Stimulated activated CD4-positive, alpha-beta T cell treated with anti-CD3 and anti-CD28 coated beads, Interleukin-1b, Interleukin-23, amount 100 ng/mL, for 1 hour (primary cell): ENCODE results near the gene GRIFIN.
"Not testable (repeated sequence)": the region's sequence is repeated elsewhere in the genome, so short reads cannot be mapped to it uniquely, and the experiment has no call there.

Experiments
- DNase-seq, 2 donors: peaks; one replicate each; pipeline ENCODE4 v3.0.0-alpha.2; 2020; ENCODE audit warnings: low read depth in 2 of 2

Gene GRIFIN

GRCh38 chr7:2478399-2478785 is 2.2 kb upstream of the GRIFIN start:
- DNase-seq: no peak

GRCh38 chr7:2477447-2478398 is 1.5 kb upstream of the GRIFIN start:
- DNase-seq: peak; percentile 19 to 26

GRCh38 chr7:2476776-2477446 is 713 bp upstream of the GRIFIN start:
- DNase-seq: no peak

GRCh38 chr7:2475678-2476015 is 551 bp downstream of the GRIFIN start:
- no peak for DNase-seq

GRCh38 chr7:2474813-2475677 is 1.2 kb downstream of the GRIFIN start:
- no peak for DNase-seq

GRCh38 chr7:2474224-2474623 is 2.0 kb downstream of the GRIFIN start:
- no peak for DNase-seq

- DNase-seq: no peak
These were observed 2.6 kb downstream of the GRIFIN start for GRCh38 chr7:2473496-2474180.

- no peak for DNase-seq
These were observed 3.5 kb downstream of the GRIFIN start for GRCh38 chr7:2472739-2473138.

GRCh38 chr7:2471396-2471795 is 4.8 kb downstream of the GRIFIN start:
- DNase-seq: no peak

GRCh38 chr7:2471022-2471329 is 5.2 kb downstream of the GRIFIN start:
- no peak for DNase-seq

GRCh38 chr7:2470204-2471021 is 5.8 kb downstream of the GRIFIN start:
- DNase-seq: no peak

- DNase-seq: not testable (repeated sequence)
These were observed 6.6 kb downstream of the GRIFIN start for GRCh38 chr7:2469460-2470203.

- DNase-seq: no peak
These were observed 8.0 kb downstream of the GRIFIN start for GRCh38 chr7:2468227-2468626.

GRCh38 chr7:2466675-2467074 is 9.5 kb downstream of the GRIFIN start:
- no peak for DNase-seq

- DNase-seq: no peak
These were observed 10.3 kb downstream of the GRIFIN start for GRCh38 chr7:2465928-2466327.

- DNase-seq: no peak
These were observed 13.5 kb downstream of the GRIFIN start for GRCh38 chr7:2462731-2463130.

GRCh38 chr7:2461268-2462026 is 14.8 kb downstream of the GRIFIN start:
- no peak for DNase-seq

GRCh38 chr7:2460641-2461040 is 15.6 kb downstream of the GRIFIN start:
- DNase-seq: no peak

- DNase-seq: no peak
These were observed 16.0 kb downstream of the GRIFIN start for GRCh38 chr7:2460188-2460587.
